ENCODE data around the gene SHISAL1.

Gene SHISAL1

DNA sequence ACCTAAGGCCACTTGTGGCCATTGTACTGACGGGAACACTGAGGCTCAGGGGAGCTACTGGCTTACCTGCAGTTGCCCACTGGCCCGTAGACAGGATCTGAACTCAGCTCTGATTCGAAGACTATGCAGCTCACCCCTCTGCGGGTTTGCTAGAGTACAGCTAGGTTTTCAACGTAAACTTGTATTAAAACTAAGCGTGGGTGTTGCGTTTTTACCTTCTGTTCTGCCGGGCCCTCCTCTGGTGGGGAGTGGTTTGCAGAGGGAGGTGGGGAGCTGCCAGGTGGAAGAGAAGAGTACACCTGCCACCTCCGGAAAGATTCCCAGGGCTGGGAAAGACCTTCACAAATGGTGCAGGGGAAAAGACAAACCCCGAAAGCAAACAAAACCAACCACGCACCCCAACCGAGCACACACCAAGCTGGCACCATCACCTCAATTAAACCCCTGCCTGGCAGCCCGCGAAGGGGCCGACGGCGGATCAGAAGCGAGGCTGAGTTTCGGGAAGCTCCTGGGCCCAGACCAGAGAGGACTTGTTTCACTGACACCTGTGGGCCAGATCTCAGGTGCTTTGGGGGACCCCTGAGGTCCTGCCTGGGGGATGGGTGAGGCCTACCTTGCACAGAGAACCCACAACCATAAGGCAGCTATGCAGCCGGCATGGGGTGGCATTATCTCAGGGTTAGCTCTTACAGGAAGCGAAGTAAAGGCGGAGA lies 37.7 kb downstream of the SHISAL1 start:
- no peak overlapping the region for H3K18ac ChIP-seq (ENCODE audit: low read depth in 1 of 2, low read length in 2 of 2)
- DNase-seq = no peak
- H3K4me1 ChIP-seq (ENCODE audit: control insufficient read depth, insufficient read depth, low read depth, low read length) = peaks cover 2% of the 10 kb centered on the region
- H3K4me2 ChIP-seq (ENCODE audit: low read length, poor library complexity, severe bottlenecking) = no peak overlapping the region
- WGBS = 95% methylated on average over 21 of the region's 22 CpGs
- no peak overlapping the region for H3K4me3 ChIP-seq (ENCODE audit: insufficient read depth in 1 of 2, low read depth in 1 of 2, low read length in 2 of 2)
- H3K79me1 ChIP-seq (replicated peaks; ENCODE audit: low read length, poor library complexity, severe bottlenecking) = no peaks in the 10 kb centered on the region
- H4K8ac ChIP-seq (ENCODE audit: low read length) = no peak overlapping the region
- H2BK12ac ChIP-seq (ENCODE audit: low read length in 2 of 2) = no peak overlapping the region
- no peak overlapping the region for H3K9ac ChIP-seq (ENCODE audit: low read length)
- no peak overlapping the region for H3K27ac ChIP-seq (ENCODE audit: low read length, poor library complexity, severe bottlenecking)
- no peak overlapping the region for H2BK120ac ChIP-seq (ENCODE audit: low read depth, low read length)
- no peak overlapping the region for H2BK5ac ChIP-seq (ENCODE audit: low read depth, low read length, poor library complexity, severe bottlenecking)
- no peak overlapping the region for H3K23ac ChIP-seq (ENCODE audit: low read length in 2 of 2)
- H2BK15ac ChIP-seq (ENCODE audit: low read depth, poor library complexity, severe bottlenecking) = no peak overlapping the region
- peaks cover 33 to 48% of the 10 kb centered on the region in 2 experiments for H3K27me3 ChIP-seq (ENCODE audit: control insufficient read depth in 1 of 2, insufficient read depth in 1 of 2, low read length in 2 of 2)
- H3K4ac ChIP-seq (ENCODE audit: low read depth in 1 of 2, low read length in 2 of 2) = no peak overlapping the region
- no peaks in the 10 kb centered on the region for H3K9me3 ChIP-seq (ENCODE audit: control insufficient read depth, low read length)
- H3K36me3 ChIP-seq (ENCODE audit: control insufficient read depth in 1 of 2, insufficient read depth in 2 of 2, low read depth in 1 of 2, low read length in 2 of 2) = no peaks in the 10 kb centered on the region
- H2AK5ac ChIP-seq (ENCODE audit: low read length, severe bottlenecking) = no peak overlapping the region
- no peak overlapping the region for H2AFZ ChIP-seq (ENCODE audit: low read depth, low read length)
- no peak overlapping the region for H4K91ac ChIP-seq (ENCODE audit: low read length)
- no peak overlapping the region for H3K14ac ChIP-seq (ENCODE audit: low read length in 2 of 2)

DNA sequence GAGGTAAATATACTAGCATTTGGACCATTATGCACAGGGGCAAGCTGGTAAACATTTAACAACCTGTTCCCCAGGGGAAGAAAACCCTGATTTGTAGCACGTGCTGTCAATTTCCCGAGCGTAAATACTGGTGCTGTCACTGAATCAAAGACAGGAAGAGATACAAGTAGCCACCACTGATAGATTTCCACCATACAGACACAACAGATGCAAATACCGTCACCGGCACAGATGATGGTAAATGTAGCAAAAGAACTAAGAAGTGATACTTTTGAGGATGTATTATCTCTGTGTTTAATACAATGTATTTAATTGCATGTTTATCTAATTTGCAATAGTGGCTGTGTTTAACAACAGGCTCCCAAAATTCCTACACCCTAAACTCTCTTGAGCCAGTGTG lies 39.6 kb downstream of the SHISAL1 start:
- Histone ChIP-seq H2BK12ac (ENCODE audit: low read length in 2 of 2) (no peak overlapping the region), H2BK120ac (ENCODE audit: low read depth, low read length) (no peak overlapping the region), H3K23ac (ENCODE audit: low read length in 2 of 2) (no peak overlapping the region), H3K36me3 (ENCODE audit: control insufficient read depth in 1 of 2, insufficient read depth in 2 of 2, low read depth in 1 of 2, low read length in 2 of 2) (no peaks in the 10 kb centered on the region), H3K4ac (ENCODE audit: low read depth in 1 of 2, low read length in 2 of 2) (no peak overlapping the region), H3K4me3 (ENCODE audit: insufficient read depth in 1 of 2, low read depth in 1 of 2, low read length in 2 of 2) (no peak overlapping the region), H2BK5ac (ENCODE audit: low read depth, low read length, poor library complexity, severe bottlenecking) (no peak overlapping the region), H4K91ac (ENCODE audit: low read length) (no peak overlapping the region), H3K9me3 (ENCODE audit: control insufficient read depth, low read length) (no peaks in the 10 kb centered on the region), H2AK5ac (ENCODE audit: low read length, severe bottlenecking) (no peak overlapping the region), H3K18ac (ENCODE audit: low read depth in 1 of 2, low read length in 2 of 2) (no peak overlapping the region), H3K14ac (ENCODE audit: low read length in 2 of 2) (no peak overlapping the region), H4K8ac (ENCODE audit: low read length) (no peak overlapping the region), H3K79me1 (replicated peaks; ENCODE audit: low read length, poor library complexity, severe bottlenecking) (no peaks in the 10 kb centered on the region), H3K27me3 (ENCODE audit: control insufficient read depth in 1 of 2, insufficient read depth in 1 of 2, low read length in 2 of 2) (peaks cover 24 to 41% of the 10 kb centered on the region in 2 experiments), H2AFZ (ENCODE audit: low read depth, low read length) (no peak overlapping the region), H3K4me2 (ENCODE audit: low read length, poor library complexity, severe bottlenecking) (no peak overlapping the region), H3K27ac (ENCODE audit: low read length, poor library complexity, severe bottlenecking) (no peak overlapping the region), H3K4me1 (ENCODE audit: control insufficient read depth, insufficient read depth, low read depth, low read length) (peaks cover 2% of the 10 kb centered on the region), H3K9ac (ENCODE audit: low read length) (no peak overlapping the region), H2BK15ac (ENCODE audit: low read depth, poor library complexity, severe bottlenecking) (no peak overlapping the region)
- WGBS = 57% methylated on average over 3 of the region's 5 CpGs
- DNase-seq = no peak

DNA sequence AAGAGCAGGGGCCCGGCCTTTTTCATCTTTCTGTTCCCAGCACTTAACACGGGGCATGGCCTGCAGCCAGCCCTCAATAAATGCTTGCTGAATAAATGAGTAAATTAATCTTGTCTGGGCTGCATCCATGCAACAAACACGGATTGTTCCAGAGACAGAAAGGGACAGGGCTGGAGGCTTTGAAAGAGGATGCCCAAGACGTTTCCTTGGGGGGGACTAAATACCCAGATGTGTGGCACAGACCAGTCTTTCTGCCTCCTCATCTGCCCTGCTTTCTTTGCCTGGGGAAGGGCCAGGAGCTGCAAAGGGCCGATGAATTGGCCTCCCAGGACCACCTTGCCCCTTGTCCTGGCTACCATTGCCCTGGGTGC lies 40.4 kb downstream of the SHISAL1 start:
- H2BK15ac ChIP-seq (ENCODE audit: low read depth, poor library complexity, severe bottlenecking) = no peak overlapping the region
- no peak overlapping the region for H3K14ac ChIP-seq (ENCODE audit: low read length in 2 of 2)
- H3K9ac ChIP-seq (ENCODE audit: low read length) = no peak overlapping the region
- H3K27ac ChIP-seq (ENCODE audit: low read length, poor library complexity, severe bottlenecking) = no peak overlapping the region
- no peak overlapping the region for H3K23ac ChIP-seq (ENCODE audit: low read length in 2 of 2)
- H3K36me3 ChIP-seq (ENCODE audit: control insufficient read depth in 1 of 2, insufficient read depth in 2 of 2, low read depth in 1 of 2, low read length in 2 of 2) = no peaks in the 10 kb centered on the region
- 63% methylated on average over 5 of the region's 5 CpGs for WGBS
- H2BK5ac ChIP-seq (ENCODE audit: low read depth, low read length, poor library complexity, severe bottlenecking) = no peak overlapping the region
- DNase-seq = no peak
- H3K18ac ChIP-seq (ENCODE audit: low read depth in 1 of 2, low read length in 2 of 2) = no peak overlapping the region
- H2AFZ ChIP-seq (ENCODE audit: low read depth, low read length) = no peak overlapping the region
- H2BK12ac ChIP-seq (ENCODE audit: low read length in 2 of 2) = no peak overlapping the region
- H3K79me1 ChIP-seq (replicated peaks; ENCODE audit: low read length, poor library complexity, severe bottlenecking) = no peaks in the 10 kb centered on the region
- H2AK5ac ChIP-seq (ENCODE audit: low read length, severe bottlenecking) = no peak overlapping the region
- no peak overlapping the region for H3K4me2 ChIP-seq (ENCODE audit: low read length, poor library complexity, severe bottlenecking)
- no peak overlapping the region for H4K8ac ChIP-seq (ENCODE audit: low read length)
- H3K9me3 ChIP-seq (ENCODE audit: control insufficient read depth, low read length) = no peaks in the 10 kb centered on the region
- H2BK120ac ChIP-seq (ENCODE audit: low read depth, low read length) = no peak overlapping the region
- peaks cover under 1% of the 10 kb centered on the region for H3K4me1 ChIP-seq (ENCODE audit: control insufficient read depth, insufficient read depth, low read depth, low read length)
- no peak overlapping the region for H3K4me3 ChIP-seq (ENCODE audit: insufficient read depth in 1 of 2, low read depth in 1 of 2, low read length in 2 of 2)
- no peak overlapping the region for H3K4ac ChIP-seq (ENCODE audit: low read depth in 1 of 2, low read length in 2 of 2)
- H3K27me3 ChIP-seq (ENCODE audit: control insufficient read depth in 1 of 2, insufficient read depth in 1 of 2, low read length in 2 of 2) = peaks cover 25 to 37% of the 10 kb centered on the region in 2 experiments
- no peak overlapping the region for H4K91ac ChIP-seq (ENCODE audit: low read length)

DNA sequence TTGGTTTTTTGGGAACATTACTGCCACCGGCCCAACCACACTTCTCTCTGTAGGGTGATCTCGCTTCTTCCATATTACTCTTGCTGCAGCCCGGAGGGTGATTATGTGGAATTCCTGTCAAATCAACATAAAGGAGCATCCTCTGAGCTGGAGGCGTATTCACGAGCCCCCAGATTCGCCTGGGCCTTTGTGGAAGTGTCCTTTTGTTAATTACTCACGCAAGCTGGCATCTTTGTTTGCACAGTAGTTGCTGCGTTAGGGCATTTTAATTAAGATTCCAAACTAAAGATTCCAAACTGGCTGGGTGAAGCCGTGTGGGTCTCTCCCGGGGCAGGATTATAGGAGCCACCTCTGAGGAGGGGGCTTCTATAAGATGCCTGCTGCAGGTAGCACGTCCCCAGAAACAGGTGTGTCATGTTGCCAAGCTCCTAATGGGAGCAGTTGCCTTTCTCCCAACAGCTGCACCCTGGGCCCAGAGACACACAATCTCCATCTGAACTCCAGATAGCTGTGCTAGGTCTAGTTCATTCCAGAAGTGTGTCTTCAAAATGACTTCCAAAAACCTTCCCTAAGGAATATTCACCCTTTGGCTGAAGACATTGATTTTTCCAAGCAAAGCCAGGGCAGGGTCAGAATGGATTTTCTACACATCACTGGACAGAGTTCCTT lies 40.9 kb downstream of the SHISAL1 start:
- H3K4me2 ChIP-seq (ENCODE audit: low read length, poor library complexity, severe bottlenecking) = no peak overlapping the region
- H3K18ac ChIP-seq (ENCODE audit: low read depth in 1 of 2, low read length in 2 of 2) = no peak overlapping the region
- H4K91ac ChIP-seq (ENCODE audit: low read length) = no peak overlapping the region

More for the DNA sequence above, 40.9 kb downstream of the SHISAL1 start:
- no peak overlapping the region for H2BK12ac ChIP-seq (ENCODE audit: low read length in 2 of 2)
- H3K36me3 ChIP-seq (ENCODE audit: control insufficient read depth in 1 of 2, insufficient read depth in 2 of 2, low read depth in 1 of 2, low read length in 2 of 2) = no peaks in the 10 kb centered on the region
- no peak overlapping the region for H2BK15ac ChIP-seq (ENCODE audit: low read depth, poor library complexity, severe bottlenecking)
- H3K9ac ChIP-seq (ENCODE audit: low read length) = no peak overlapping the region
- no peak overlapping the region for H2BK5ac ChIP-seq (ENCODE audit: low read depth, low read length, poor library complexity, severe bottlenecking)
- H2AK5ac ChIP-seq (ENCODE audit: low read length, severe bottlenecking) = no peak overlapping the region
- no peak overlapping the region for H3K23ac ChIP-seq (ENCODE audit: low read length in 2 of 2)
- H3K14ac ChIP-seq (ENCODE audit: low read length in 2 of 2) = no peak overlapping the region
- DNase-seq = no peak
- H3K4me1 ChIP-seq (ENCODE audit: control insufficient read depth, insufficient read depth, low read depth, low read length) = no peaks in the 10 kb centered on the region
- no peaks in the 10 kb centered on the region for H3K9me3 ChIP-seq (ENCODE audit: control insufficient read depth, low read length)
- no peak overlapping the region for H3K4ac ChIP-seq (ENCODE audit: low read depth in 1 of 2, low read length in 2 of 2)
- H3K4me3 ChIP-seq (ENCODE audit: insufficient read depth in 1 of 2, low read depth in 1 of 2, low read length in 2 of 2) = no peak overlapping the region
- H3K79me1 ChIP-seq (replicated peaks; ENCODE audit: low read length, poor library complexity, severe bottlenecking) = no peaks in the 10 kb centered on the region
- 86% methylated on average over 11 of the region's 11 CpGs for WGBS
- peaks cover 20 to 34% of the 10 kb centered on the region in 2 experiments for H3K27me3 ChIP-seq (ENCODE audit: control insufficient read depth in 1 of 2, insufficient read depth in 1 of 2, low read length in 2 of 2)
- no peak overlapping the region for H2BK120ac ChIP-seq (ENCODE audit: low read depth, low read length)
- no peak overlapping the region for H3K27ac ChIP-seq (ENCODE audit: low read length, poor library complexity, severe bottlenecking)
- H2AFZ ChIP-seq (ENCODE audit: low read depth, low read length) = no peak overlapping the region
- no peak overlapping the region for H4K8ac ChIP-seq (ENCODE audit: low read length)
